Cardiac septum (tissue), 1 donor: ENCODE data around the gene GOLGA3. TPM values are rescaled to one million over a fixed set of nuclear protein-coding genes. Genes with fewer than 3 reads are reported as not detected.

Experiments used
- total RNA-seq: library from RNA; stranded (reverse); fragmentation: NEBNext Ultra II Directional; extraction: Animal tissue kit (Norgen Biotek cat#: 25700); gene quantifications from one replicate; pipeline ENCODE4 v1.2.1, GENCODE V29; 2021
- donor health status: DM: no; HTN: no; CAD: no.

GOLGA3 gene
- total RNA-seq, 1 donor from 2014 or later: 50.1 TPM

Other genes starting within 250 kb of the GOLGA3 start
- not detected for gene LRCOL1, start 218.3 kb downstream of the GOLGA3 start, total RNA-seq
- gene P2RX2, start 210.1 kb downstream of the GOLGA3 start, total RNA-seq: not detected
- 12.1 TPM for gene POLE, start 141.5 kb downstream of the GOLGA3 start, total RNA-seq
- gene PXMP2, start 141.3 kb downstream of the GOLGA3 start, total RNA-seq: 36.5 TPM
- 26.1 TPM for gene PGAM5, start 118.0 kb downstream of the GOLGA3 start, total RNA-seq
- 31.4 TPM for gene ANKLE2, start 67.0 kb downstream of the GOLGA3 start, total RNA-seq
- 22.5 TPM for gene CHFR, start 58.7 kb upstream of the GOLGA3 start, total RNA-seq
- gene ZNF605, start 127.4 kb upstream of the GOLGA3 start, total RNA-seq: 12.6 TPM
- 4.4 TPM for gene ZNF26, start 157.5 kb upstream of the GOLGA3 start, total RNA-seq
- 19.1 TPM for gene ZNF84, start 208.6 kb upstream of the GOLGA3 start, total RNA-seq